Measurements from ENCODE around the gene NNAT. TPM values are rescaled to one million over a fixed set of nuclear protein-coding genes. Genes with fewer than 3 reads are reported as not detected.
A peak's percentile ranks its signal among the peaks of the same experiment; 100 is the strongest.
"Not testable (repeated sequence)": the region's sequence is repeated elsewhere in the genome, so short reads cannot be mapped to it uniquely, and the experiment has no call there.

NNAT gene
- total RNA-seq, 1 donor from 2014 or later: 0.28 TPM

- no peak for ATAC-seq
Observed at GRCh38 chr20:37542281-37542680, 21.2 kb downstream of the NNAT start.

DNA sequence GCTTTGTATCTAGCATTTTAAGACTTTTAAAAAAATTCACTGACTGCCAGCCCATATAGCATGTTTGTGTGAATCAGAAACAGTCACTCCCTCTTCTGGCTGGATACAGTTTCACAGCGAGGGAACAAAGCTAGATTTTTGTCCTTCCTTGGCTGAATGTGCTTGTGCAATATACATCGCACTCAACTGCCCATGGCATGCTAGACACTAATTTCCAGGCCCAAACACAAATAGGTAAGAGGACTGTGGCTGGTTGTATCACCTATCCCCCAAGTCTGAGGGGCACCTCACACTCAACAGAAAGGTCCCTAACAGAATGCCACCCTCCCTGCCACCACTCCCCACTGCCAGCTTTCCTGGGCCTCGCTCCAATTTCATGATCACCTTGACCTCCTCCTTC, 22.8 kb downstream of the NNAT start:
- peak; percentile 22 for ATAC-seq

DNA sequence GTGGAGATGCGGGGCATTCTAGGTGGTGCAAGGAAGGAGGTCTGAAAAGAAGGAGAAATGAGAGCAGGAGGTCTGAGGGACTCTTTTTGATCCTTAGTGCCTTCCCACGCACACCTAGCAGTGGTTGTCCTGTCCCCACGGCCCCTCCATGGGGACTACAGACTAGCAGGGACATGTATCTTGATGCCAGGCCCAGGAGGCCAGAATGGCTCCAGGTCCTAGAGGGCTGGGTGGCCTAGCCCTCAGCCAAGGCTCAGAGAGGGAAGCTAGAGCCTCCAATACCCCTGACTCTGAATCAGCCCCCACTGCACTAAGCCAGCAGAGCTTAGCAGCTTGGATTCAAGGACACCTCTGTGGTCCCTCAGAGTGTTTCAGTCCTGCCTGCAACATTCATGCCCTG, 23.3 kb downstream of the NNAT start:
- no peak for ATAC-seq

DNA sequence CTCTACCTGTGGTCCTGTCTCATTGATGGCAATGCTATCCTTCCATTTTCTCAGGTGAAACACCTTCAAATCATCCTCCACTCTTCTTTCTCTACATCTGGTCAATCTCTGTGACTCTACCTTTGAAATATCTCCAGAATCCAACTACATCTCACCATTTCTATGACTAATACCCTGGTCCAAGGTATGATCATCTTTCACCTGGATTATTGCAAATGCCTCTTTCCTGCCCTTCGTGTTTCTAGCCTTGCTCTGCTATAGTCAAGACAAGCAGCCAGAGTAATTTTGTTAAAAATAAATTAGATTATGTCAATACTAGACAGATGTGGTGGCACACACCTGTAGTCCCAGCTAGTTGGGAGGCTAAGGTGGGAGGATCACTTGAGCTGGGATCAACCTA, 24.5 kb downstream of the NNAT start:
- no peak for ATAC-seq

DNA sequence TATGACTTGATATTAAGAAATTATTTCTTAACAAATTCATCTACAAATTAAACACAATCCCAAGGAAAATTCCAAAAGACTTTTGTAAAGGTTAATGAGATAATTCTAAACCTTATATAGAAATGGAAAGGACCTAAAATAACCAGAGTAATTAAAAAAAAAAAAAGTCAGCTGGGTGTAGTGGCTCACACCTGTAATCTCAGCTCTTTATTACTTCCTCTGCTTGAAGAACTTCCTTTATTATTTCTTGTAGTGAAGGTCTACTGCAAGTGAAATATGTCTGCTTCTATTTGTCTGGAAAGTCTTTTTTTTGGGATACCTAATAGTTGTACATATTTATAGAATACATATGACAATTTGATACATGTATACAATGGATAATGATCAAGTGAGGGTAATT, 26.9 kb downstream of the NNAT start:
- ATAC-seq: no peak

GRCh38 chr20:37550101-37550920, 29.3 kb downstream of the NNAT start:
- ATAC-seq: not testable (repeated sequence)

GRCh38 chr20:37551660-37552059, 30.6 kb downstream of the NNAT start:
- ATAC-seq: not testable (repeated sequence)

GRCh38 chr20:37552415-37552814, 31.4 kb downstream of the NNAT start:
- no peak for ATAC-seq

GRCh38 chr20:37554721-37555298, 33.8 kb downstream of the NNAT start:
- not testable (repeated sequence) for ATAC-seq

GRCh38 chr20:37556538-37556937, 35.5 kb downstream of the NNAT start:
- ATAC-seq: no peak

GRCh38 chr20:37558306-37558705, 37.3 kb downstream of the NNAT start:
- no peak for ATAC-seq

DNA sequence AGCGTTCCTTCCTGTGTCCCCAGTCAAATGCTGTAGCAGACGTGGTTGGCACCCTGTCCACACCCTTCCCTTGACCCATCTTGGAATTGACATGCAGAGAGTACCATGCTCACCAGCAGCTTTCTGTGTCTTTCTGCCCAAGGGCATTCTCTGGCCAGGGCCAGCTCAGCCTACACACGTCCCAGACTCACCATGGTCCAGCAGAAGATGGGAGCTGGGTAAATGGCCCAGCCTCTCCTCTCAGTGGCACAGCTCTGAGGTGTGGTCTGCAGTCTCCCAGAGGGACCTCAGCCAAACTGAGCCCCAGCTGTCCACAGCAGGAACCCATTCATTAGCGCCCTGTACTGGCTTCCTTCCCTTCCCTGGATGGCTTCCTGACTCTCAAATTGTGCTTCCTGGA, 37.7 kb downstream of the NNAT start:
- ATAC-seq: no peak

- no peak for ATAC-seq
Observed at GRCh38 chr20:37559312-37560027, 38.4 kb downstream of the NNAT start.

DNA sequence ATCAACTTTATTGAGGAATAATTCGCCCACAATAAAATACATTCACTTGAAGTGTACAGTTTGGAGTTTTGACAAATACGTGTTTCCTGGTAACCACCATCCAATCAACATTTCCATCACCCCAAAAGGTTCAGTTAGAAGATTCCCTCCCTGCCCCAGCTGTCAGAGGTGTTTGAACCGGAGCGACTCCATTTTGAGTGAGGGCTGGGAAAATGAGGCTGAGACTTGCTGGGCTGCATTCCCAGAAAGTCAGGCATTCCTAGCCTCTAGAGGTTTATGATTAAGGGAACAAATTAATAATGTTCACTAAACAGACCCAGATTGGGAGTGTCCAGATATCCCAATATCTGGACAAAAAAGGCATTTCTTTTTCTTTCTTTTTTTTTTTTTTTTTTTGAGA, 39.6 kb downstream of the NNAT start:
- no peak for ATAC-seq

GRCh38 chr20:37562695-37563480, 41.8 kb downstream of the NNAT start:
- no peak for ATAC-seq

- ATAC-seq: peak; percentile 28
Observed at GRCh38 chr20:37564016-37564387, 43.0 kb downstream of the NNAT start.

- peak; percentile 55 for ATAC-seq
Observed at GRCh38 chr20:37564388-37565133, 43.5 kb downstream of the NNAT start.

- peak; percentile 22 for ATAC-seq
Observed at GRCh38 chr20:37565134-37565811, 44.2 kb downstream of the NNAT start.

DNA sequence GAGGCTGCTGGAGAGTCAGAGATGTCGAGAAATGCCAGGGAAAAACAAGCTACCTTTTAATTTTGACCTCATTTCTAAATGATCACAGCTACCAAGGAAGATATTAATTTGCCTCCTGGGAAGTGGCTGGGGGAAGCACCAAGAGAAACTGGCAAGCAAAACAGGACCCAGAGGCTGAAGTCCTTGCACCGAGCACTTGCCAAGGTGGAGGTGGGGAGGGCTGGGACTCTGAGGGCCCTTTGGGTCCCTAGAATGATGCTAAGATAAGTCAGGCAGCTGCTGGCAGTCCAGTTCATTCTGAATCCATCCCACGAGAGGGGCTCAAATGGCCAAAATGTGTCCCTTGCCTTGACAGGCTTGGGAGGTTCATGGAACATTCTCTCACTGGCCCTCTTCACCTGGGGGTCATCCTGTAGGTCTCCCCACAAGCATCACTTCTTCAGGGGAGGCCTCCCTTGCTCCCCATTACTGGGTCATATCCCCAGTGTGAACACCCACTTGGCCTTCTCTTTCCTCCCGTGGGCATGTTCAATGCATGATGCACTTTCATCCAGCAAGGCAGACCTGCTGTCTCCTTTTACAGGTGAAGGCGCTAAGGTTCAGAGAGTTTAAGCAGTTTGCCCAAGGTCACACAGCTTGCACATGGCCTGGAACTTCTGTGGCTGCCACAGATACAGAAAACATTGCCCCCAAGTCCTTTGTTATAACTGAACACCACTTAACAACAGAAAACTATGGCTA, 45.7 kb downstream of the NNAT start:
- no peak for ATAC-seq

- no peak for ATAC-seq
Observed at GRCh38 chr20:37567331-37567665, 46.2 kb downstream of the NNAT start.
